ENCODE data around the gene FAF1.
A peak's percentile ranks its signal among the peaks of the same experiment; 100 is the strongest.

The FAF1 gene

GRCh38 chr1:50471967-50472366 lies 488.1 kb downstream of the FAF1 start:
- DNase-seq: no peak

DNA sequence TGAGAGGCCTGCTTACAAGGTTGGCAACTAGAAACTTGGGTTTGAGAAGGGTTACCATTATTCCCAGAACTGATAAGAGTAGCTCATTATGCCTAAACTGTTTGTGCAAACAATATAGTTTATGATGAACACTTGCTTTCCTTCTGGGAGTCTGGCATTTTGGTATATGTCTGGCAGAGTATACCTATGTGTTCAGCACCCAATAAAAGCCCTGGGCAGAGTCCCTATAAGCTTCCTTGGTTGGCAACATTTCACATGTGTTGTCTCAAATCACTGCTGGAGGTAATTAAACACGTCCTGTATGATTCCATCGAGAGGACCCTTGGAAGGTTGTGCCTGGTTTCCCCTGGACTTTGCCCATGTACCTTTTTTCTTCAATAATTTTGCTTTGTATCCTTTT lies 497.1 kb downstream of the FAF1 start:
- no peak for DNase-seq

DNA sequence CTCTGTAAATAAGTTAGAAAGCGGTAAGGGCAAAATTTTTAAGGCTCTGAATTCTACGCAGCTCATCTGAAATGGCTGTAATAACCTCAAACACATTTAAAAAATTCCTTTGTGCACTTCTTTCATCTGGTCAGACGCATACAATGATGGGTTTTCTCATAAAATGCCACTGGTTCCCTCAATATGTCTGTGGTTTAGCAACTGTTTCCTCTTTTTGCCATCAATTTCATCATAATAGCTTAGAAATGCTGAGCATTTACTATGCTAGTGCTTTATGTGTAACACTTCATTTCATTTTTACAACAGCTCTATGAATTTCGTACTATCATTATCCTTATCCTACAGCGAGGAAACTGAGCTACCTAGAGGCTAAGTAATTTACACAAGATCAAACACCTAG lies 501.6 kb downstream of the FAF1 start:
- no peak for DNase-seq

DNA sequence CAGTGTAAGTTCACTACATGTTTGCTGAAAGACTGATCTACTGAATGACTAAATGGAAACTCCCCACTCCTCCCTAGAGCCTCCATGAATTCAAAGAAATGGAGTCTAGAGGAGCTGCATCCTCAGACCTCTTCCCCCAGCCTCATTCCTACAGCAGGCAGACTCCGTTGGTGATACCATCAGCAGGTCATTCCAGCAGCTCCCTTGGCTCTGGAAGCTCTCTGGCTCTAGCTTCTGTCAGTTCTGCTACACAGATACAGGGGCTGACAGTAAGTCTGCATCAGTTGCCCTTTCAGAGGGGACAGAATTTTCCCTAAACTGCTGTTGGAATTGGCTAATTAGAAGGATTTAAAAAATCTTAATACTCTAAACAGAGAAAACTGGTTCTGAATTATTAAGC lies 505.2 kb downstream of the FAF1 start:
- DNase-seq: no peak

- peak; percentile 4 for DNase-seq
Measured at GRCh38 chr1:50453266-50453665, 506.8 kb downstream of the FAF1 start.

DNA sequence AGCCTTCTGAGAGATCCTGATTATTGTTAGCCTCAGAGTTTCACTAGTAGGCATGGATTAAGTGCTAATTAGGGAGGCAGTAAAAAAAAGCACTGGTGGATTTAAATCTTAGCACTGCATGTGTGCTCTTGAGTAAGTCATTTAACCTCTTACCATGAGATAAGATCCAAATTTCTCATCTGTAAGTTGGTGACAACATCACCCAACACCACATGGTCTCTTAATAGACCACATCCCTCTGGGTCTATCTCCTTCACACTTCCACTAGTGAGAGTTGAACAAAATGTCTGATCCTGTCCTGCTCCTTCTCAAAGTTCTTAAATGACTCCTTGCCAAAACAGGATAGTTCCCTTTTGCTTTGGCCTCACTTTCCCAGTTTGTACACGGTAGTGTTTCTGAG lies 507.4 kb downstream of the FAF1 start:
- no peak for DNase-seq

DNA sequence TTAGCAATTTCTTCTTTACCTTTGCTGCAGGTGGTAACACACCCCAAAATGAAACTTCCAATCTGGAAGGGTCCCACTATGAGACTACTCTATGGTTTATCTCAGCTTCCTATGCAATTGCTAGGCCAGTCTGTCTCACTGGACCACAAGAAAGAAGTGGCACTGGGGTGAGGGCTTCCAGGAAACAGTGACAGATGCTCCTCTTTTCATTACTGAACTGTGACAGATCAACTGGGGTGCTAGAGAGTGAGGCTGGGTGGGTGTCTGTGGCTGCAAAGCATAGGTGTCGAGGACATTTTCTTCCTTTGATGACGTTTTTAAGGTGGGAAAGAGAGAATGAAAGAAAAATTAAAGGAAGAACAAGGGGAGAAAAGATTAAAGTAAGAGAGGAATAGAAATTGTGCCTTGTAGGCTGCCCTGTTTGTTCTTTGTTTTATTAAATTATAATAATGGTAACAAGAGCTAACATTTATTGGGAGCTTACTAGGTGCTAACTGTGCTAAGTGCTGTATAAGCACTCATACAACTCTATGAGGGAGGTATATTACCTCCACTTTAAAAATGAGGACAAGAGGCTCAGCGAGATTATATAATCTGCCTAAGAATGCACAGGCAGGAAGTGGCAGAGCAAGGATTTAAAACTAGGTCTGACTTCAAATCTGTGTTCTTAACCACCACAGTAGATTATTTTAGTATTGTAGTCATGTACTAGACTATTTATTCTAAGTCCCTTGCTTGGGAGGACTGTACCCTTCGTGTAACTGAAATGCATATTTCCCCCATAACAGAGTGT lies 509.0 kb downstream of the FAF1 start:
- DNase-seq: no peak

DNA sequence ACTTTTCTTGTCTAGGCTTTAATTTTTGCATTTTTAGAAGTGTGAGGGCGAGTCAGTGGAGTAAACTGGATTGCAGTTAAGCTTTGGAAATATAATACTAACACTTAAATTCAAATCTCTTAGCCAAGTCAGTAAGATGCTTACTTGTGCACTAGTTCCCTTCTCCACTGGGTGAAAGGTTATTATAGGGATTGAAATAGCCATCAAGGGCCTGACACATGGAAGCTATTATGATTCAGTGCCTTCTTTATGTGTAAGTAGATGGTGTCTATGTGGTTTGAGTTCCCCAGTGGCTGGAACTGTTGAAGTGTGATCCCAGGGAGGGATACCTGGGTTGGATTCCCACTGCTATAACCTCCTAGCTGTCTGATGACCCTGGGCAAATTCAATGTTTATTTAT lies 512.1 kb downstream of the FAF1 start:
- DNase-seq: no peak

DNA sequence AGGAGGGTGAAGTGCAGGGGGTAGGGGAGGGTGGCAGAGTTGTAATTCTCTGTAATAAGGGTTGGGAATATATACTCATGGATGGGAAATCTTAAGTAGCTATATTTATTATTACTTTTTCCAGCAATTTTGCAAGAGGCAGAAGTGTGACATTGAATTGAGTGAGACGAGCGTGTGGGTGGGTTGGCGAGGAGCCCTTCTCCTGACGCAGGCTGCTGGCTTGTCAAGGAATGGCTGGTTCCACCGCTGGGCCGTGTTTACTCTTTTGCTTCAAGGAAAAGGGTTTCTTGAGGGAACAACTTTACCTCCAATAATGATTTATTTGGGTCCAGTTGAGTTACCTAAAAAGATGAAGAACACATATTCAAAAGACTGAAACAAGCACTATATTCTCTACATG lies 518.9 kb downstream of the FAF1 start:
- no peak for DNase-seq

DNA sequence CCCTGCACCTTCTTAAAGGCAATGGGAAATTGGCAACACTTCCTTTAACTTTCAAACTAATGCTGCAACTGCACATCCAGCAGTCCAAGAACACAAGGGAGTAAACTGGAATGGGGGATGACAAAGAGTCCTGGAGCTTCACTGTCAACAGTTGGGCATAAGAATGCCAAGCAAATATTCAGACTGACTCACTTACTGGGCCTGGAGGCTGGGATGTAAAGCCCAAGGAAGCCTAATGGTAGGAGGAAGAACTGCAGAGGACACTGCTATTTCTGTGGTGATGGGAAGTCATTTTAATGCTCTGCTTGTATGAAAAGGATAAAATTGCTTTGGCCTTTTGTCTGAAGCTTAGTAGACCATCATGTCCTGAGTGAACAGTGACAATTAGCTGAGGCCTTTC lies 521.1 kb downstream of the FAF1 start:
- no peak for DNase-seq

DNA sequence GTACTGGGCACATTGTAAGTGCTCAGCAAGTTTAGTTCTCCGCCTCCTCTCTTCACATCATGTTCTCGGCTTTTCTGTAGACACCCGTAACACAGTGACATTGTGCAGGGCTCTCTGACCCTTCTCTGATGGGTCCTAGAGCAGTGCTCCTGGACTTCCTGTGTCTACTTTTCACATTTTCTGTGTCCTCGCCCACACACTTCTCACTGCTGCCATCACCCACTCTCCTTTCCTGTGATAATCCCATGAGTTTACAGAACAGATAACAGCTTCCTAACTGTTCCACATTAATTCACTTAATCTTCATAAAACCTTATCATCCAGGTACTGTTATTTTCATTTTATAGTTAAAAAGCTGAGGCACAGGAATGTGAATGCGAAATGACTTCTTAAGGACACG lies 523.6 kb downstream of the FAF1 start:
- DNase-seq: no peak

DNA sequence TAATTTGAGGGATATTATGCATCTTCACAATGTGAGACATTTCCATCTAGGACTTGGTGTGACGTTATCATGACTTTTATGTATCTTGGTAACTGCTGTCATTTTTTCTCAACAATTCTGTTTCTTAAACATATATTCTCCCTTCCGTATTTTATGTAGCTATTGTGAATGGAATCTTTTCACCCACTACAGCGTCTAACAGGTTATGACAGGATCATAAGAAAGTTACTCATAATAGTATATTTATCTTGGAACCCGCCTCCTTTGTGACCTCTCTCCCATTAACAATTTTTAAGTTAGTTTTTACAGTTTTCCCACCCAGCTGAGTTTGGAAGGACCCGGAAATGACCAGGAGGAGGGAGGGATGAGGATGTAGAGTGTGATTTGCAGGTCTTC lies 530.1 kb downstream of the FAF1 start:
- no peak for DNase-seq

GRCh38 chr1:50427818-50428779 lies 532.0 kb downstream of the FAF1 start:
- no peak for DNase-seq

DNA sequence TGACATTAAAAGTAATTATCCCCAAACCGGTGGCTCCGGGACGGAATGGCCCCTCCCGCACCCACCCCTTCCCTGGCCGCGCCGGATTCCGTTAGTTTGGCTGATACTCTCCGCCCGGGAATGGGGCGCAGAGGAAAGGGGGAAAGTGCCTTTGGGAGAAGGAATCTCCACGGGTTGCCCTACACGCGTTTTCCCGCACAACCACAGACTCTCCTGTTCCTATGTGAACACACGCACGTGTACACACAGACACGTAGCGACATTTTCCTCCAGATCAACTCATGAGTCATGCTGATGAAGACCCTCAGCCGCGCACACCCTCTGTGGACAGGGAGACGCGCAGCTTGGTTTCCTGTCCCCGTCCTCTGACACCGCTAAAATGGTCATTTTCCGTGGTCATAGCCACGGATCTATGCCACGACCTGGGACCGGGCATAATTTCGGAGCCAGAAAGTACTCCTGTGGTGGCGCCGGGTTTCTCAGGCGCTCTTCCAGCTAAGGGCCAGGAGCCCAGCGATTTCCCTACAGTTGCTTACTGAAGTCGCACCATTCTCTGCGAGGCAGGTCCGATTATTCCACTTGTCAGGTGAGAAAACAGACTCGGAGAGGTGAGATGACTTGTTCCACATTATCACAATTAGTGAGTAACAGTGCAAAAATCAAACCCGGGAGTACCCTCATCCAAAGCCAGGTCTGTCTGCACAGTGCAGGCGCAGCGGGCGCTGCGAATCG lies 532.8 kb downstream of the FAF1 start:
- no peak for DNase-seq

DNA sequence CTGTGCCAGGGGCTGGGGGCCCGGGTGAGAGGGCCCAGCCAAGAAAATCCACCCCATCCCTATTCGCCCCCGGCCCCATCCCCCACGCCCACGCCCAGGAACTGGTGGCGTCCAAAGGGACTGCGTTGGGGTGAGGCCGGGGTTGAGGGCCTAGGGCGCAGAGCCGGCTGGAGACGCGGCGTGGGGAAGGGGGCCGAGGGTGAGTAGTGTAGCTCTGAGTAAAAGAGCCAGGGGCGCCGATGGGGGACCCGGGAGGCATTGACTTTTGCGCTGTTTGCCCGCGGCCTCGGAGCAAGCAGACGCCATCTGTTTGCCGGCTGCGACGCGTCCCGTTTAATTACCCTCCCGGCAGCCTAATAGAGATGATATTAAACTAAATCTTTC lies 533.4 kb downstream of the FAF1 start:
- DNase-seq: no peak

- DNase-seq: no peak
Measured at GRCh38 chr1:50426108-50426700, 533.9 kb downstream of the FAF1 start.

DNA sequence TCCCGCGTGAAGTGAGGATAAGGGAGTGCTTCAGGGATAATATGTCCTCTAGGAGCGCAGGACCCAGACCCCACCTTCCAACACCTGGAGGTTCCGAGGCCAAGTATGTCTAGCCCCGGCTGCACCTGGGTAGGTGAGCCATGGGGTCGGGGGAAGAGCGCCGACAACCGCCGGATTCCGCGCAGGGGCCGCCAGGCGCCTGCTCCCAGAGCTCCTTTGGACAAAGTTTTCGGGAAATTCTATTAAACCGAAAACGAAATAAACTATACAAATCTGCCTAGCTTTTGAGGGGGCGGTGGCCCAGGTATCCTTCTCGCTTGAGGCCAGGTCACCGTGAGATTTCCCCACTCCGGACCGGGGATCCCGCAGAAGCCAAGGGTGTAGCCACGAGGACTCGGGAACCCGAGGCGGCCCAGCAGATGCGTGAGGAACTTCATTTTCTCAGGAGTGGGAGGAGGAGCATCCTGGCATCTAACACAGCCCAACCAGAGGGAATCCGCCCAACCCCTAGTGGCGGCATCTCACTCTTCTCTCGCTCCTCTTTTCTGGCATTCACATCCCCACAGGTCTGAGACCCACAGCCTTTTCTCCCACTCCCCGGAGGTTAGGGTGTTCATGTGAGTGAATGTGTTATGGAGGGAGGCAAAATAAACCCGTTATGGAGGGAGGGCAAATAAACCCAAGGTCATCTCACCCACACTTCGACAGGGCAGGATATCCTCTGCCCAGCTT lies 534.5 kb downstream of the FAF1 start:
- no peak for DNase-seq

GRCh38 chr1:50424884-50425375 lies 535.1 kb downstream of the FAF1 start:
- no peak for DNase-seq

DNA sequence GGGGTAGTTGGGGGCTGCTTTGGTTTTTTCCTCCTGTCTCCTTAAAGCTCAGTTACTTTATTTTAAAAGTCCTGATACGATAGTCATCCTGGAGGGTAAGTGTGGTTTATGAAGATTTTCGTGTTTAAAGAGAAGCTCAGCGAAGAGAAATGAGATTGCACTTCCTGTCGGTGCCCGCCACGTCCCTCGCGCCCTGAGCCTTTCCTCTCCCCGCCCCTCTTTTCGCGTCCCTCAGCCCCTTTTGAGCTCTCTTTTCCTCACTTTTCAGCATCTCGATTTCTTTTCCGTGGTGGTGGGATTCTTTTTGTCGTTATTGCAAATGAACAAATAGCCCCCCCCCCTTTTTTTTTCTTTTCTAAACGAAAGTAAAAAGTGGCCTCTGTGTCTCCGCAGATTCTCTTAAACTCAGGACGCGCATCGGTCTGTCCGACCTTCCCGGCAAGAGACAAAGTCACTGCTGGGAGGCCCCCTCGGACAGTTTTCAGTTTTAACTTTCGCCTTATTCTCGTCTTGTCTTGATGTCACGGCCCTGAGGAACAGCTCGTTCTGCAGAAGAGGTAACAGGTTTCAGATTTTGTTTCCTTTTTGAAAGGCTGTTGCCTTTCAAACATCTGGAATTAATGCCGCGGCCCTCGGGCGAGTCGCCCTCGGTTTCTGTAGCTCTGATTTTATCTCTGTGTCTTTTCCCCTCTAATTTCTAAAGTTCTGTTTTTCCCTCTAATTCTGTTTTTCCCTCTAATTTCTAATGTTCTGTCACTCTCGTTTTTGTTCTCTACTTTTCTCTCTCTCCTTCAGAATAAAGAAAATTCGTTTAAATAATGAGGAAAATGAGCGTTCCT lies 535.8 kb downstream of the FAF1 start:
- DNase-seq: peak; percentile 6

DNA sequence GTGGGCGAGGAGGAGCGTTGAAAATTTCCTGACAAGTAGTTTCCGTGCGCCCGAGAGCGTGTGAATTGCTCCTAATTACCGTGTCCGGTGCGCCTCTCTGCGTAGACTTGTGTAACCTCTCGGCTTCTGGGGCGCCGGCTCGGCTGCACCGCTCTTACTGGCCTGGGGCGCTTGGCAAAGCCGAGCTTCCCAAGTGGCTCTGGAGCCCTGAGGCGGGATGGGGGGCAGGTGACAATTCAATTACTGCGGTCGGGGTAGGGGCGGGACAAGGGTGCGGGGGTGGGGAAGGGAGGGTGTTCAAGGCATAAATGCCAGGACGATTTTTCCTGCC lies 536.4 kb downstream of the FAF1 start:
- DNase-seq: no peak

DNA sequence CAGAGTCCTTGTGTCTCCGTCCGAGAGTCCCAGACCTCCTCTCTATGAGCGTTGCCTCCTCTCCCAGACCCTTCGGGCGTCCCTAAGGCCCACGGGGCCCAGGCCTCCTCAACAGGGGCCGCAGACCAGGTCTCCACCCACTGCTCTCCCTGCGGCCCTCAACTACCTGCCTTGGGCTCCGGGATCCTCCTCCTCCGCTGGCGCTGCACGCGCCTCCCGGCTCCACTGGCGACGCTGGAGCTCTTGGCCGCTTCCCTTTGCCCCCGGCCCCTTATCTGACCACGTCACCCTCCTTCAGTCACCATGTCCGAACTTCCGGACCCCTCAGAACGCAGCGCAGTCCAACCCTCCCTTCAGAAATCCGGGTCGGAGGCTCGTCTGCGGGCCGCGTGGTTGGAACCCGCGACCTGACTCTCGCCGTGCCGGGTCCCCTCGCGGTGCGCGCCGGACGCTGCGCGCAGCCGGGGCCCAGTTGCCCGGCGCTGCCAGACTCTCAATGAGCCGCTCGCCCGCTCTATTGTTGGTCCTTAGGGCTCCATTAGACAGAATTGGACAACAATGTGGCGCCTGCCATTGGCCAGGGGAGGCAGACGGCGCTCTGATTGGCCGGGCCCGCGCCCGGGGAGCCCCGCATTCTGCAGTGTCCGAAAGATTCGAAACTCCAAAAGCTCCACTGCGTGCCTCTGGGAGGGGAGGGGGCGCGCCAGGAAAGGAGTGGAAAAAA lies 537.0 kb downstream of the FAF1 start, which contains the start of gene DMRTA2:
DMRTA2 (minus strand) TSS at position 498 of the 724 bp plus-strand sequence. CDS start 1,907 bp downstream, outside the sequence.
- DNase-seq: peak; percentile 91

Data from NCI-H1105 (cell line).